A204.1 (cell line): ENCODE results near the gene MAML3.

Source experiments
- FAIRE-seq: peaks from 2 replicates; lab custom pipeline; 2012; peaks lifted over from hg19 to GRCh38; lab: Jason Lieb, UNC

The MAML3 gene

GRCh38 chr4:140097572-140097971 lies 56.4 kb downstream of the MAML3 start:
- FAIRE-seq: no peak

DNA sequence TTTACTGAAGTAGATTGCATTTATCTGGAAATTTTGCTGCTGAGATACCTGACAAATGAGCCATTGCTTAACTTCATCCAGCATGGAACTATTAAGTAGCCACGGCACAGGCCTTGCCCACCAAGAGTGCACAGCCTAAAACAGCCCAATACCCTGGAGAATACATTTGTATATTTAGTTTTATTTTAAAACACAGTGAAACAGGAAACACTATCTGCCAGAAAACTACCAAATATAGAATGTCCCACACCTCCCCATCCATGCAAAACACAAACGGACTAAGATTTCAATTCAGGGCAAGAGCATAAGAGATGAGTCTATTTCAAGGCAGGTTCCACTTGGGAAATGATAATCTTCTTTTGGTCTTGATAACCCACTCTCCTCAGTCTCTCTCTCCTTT lies 57.1 kb downstream of the MAML3 start:
- no peak for FAIRE-seq

DNA sequence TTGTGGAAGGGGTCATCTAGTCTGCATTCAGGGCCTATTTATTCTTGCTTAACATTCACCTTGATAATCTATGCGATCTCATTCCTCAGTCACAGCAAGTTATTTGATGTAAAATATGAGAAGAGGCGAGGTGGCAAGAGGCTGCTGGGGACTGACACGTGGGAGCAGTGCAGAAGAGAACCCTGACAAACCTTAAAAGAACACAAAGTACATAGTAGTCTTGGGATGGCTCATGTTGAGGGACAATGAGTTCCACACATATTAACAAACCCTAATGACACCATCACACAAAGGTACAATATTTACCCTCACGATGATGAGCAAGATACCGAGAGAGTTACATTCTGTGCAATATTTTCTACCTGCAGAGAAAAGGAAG lies 57.5 kb downstream of the MAML3 start:
- FAIRE-seq: no peak

GRCh38 chr4:140095694-140096482 lies 58.1 kb downstream of the MAML3 start:
- no peak for FAIRE-seq

DNA sequence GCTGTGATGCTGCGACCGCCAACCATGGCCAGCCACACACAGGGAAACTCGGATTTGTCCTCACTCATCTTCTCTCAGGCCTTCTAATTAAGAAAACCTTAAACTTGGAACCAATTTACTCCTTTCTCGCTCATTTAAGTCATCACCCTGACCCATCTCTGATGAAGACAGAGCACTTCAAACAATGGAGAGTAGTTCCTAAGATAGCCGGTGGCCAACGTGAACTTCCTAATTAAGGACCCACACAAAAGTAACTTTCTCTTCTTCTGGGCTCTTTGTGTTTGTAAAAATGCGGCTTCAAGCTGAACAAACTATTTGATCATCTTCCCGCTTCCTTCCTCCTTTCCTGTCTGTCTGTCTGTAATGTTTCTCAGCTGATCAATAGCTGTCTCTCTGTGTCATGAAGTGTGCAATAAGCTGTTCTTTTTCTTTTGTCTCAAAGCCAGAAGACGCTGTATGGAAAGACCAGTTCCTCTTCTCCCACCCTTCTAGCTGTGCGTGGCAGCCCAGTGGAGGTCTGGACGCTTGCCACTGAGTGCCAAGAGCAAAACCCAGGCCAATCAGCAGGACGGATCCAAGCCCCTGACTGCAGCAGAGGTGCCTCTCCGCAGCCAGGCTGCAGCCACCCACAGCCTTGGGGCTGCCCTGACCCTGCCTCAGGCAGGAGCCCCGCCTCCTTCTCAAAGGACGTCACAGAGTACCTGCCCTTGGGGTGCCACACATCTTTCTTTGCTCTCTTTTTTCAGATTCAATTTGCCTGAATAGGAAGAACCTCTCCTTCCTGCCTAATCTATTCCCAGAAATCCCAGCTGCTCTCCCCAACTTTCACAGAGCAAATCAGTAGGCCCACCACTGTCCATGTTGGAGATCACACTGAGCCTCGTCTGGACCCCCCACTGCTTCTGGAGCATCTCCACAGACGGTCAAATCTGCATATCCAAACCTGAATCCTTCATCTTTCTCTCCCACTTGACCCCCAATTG lies 59.3 kb downstream of the MAML3 start:
- FAIRE-seq: no peak

- FAIRE-seq: no peak
Measured at GRCh38 chr4:140092094-140092851, 61.7 kb downstream of the MAML3 start.

DNA sequence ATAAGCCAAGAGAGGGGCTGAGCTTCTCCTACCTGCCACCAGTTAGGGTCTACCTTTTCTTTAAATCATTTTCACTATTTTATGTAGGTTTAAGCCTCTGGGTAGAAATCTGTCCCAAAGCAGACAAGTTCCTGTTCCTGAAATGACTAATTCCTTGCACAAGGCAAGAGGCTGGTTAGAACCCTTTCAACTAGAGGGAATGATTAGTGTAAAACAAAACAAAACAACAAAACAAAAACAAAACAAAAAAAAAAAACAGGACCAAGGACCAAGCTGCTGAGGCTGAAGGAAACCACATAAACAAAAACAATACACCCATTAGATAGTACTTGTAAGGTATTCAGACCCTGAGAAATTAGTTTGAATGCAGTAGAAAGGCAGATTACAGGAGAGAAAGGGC lies 62.7 kb downstream of the MAML3 start:
- no peak for FAIRE-seq

- FAIRE-seq: no peak
Measured at GRCh38 chr4:140090215-140090731, 63.7 kb downstream of the MAML3 start.

- no peak for FAIRE-seq
Measured at GRCh38 chr4:140089216-140089615, 64.8 kb downstream of the MAML3 start.

DNA sequence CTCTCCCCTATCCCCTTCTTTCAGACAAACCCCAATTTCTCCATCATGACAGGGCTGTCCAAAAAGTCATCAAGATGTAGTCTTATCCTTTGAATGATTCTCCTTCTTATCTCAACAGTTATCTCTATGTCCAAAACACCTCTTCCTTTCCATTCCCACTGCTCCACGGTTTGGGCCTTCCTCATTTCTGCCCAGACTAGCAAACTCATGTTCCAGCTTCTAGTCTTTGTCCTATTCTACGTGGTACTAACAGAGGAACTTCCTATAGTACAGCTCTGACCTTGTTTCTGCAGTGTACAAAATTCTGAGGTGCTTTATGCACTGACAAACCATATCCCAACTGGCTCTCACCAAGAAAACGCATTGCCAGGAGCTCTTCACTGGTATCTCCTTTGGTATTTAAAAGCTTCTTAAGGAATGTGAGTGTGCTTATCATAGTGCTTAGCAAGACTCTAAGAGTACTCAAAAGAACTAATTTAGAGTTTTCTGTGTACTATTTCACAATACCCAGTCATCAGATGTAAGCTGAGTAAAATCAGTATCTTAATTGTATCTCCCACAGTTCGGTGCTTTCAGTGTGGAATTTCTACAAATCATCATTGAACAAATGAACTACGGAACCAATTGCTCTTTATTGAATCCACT lies 65.5 kb downstream of the MAML3 start:
- FAIRE-seq: no peak

DNA sequence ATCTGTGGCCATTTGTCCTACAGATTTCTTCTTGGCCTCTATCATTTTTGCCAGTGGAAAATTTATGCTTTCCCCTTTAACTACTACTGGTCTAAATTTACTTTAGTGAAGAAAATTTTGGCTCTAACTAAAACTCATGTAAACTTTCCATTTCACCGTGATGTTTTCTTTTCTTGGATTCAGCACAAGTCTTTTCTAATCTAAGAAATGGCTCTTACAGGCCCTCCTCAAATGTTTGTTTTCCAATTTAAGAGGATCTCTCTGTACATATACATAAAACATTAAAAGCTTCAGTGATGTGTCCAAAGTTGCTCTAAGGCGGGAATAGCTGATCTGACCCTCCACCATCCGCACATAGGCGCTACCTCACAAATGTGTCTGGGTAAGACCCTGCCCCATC lies 68.1 kb downstream of the MAML3 start:
- FAIRE-seq: no peak

DNA sequence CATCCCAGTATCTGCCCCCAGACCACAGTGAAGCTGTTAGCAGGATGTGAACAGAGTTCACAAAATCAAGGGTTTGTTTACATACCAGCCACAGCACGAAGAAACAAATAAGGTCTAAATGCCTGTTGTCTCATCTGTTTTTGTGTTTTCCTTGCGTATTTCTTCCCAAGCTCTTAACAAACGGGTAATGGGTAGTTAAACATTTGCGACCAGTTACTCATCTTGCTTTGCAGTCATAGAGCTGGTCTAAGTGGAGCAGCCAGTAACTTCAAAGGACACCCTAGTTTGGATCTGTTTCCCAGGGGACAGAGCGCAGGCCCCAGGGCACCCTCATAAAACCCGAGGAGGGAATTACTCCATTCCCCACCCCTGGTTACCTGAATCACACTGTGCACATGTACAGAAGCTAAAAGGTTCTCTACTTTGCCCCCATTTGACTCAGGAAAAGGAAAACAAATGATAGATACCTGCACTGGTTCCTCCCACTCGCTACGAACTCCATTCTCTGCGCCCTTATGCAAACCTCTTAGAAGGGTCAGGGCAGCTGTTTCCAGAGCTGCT lies 68.8 kb downstream of the MAML3 start:
- no peak for FAIRE-seq

DNA sequence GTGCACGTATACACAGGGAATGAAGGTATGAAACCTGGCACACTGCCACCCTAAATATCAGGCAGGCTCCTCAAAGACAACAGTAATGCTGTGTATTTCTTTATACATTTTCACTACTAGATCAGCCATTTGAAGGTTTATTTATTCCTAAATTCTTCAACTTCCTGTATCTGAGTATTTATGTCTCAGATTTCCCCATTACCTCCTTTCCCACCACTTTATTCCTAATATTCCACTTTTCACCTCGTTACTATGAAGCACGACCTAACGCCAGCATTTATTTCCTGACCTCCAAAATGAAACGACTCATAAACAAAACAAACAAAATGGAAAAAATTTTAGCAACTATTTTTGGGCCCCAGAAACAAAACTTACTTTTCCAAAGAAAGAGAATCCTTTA lies 69.6 kb downstream of the MAML3 start:
- FAIRE-seq: no peak

- no peak for FAIRE-seq
Measured at GRCh38 chr4:140082391-140082755, 71.6 kb downstream of the MAML3 start.

DNA sequence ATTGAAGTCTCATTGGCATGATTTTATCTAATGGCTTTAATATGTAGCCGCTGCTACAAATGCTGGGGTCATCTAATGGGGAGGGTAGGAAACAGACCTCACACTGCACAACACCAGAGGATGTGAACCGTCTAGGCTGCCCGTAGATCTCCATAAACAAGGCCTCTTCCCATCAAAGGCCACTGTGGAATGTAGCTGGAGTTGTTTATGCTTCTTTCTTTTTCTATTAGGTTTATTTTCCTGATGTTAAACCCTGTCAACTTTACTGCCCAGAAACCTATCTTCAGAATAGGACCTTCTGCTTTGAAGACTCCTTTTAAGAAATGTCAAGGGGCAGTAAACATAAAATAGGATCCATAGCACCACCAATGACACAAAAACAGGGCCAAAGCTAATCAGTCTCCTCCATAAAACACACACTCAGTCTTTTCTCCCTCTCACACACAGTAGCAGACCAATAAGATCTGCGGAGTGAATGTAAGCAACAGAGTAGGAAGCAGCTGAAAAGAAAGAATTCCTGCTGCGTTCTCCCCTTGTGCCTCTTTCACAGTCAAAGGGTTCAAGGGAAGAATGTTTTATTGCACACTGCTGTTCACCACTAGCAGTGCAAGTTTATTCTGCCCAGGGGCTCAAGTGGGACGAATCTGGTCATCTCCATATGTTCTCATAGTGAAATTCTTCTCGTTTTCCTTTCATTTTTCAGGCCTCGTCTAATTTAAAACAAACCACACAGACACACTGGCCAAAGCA lies 72.2 kb downstream of the MAML3 start:
- FAIRE-seq: no peak

GRCh38 chr4:140080883-140081282 lies 73.1 kb downstream of the MAML3 start:
- no peak for FAIRE-seq

- no peak for FAIRE-seq
Measured at GRCh38 chr4:140078366-140078765, 75.6 kb downstream of the MAML3 start.

DNA sequence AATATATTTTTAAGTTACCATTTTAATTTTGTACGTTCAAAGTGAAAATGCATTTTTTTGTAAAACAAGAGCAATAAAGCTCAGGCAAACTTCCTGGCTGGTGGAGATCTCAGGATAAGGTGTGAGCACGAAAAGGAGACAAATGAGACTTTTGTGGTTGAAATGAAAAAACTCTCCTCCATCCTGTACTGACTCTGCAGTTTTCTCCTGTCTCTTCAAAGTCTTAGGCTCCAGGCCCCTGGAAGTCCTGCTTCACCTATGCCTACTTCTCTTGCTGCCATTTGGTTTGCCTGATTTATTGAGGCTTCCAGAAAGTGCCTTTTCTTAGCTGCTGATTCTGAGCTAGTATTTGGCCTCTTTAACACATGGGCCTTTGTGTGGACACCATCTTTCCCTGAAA lies 77.7 kb downstream of the MAML3 start:
- no peak for FAIRE-seq

- no peak for FAIRE-seq
Measured at GRCh38 chr4:140071806-140072205, 82.2 kb downstream of the MAML3 start.

- FAIRE-seq: no peak
Measured at GRCh38 chr4:140070973-140071372, 83.0 kb downstream of the MAML3 start.

- no peak for FAIRE-seq
Measured at GRCh38 chr4:140070366-140070765, 83.6 kb downstream of the MAML3 start.
